HL-60 (cell line): ENCODE results near the gene RNLS.

Source experiments
- DNase-seq, 2 experiments: peaks; one replicate each; pipeline ENCODE4 v3.0.0-alpha.2; 2010 to 2020; ENCODE audit warnings: low read depth in 1 of 2, low spot score in 1 of 2
- H3K27ac ChIP-seq: fragments of 250-450 bp; sonication (Bioruptor Pico); replicated peaks from 2 replicates; pipeline ENCODE4 v1.5.1; 2020; ENCODE audit warnings: mild to moderate bottlenecking, moderate library complexity
- H3K27me3 ChIP-seq: fragments of 250-450 bp; sonication (Bioruptor Pico); 2 replicates; pipeline ENCODE4 v1.5.1; 2021; ENCODE audit warnings: mild to moderate bottlenecking, moderate library complexity; ENCODE audit not compliant: insufficient read depth, poor library complexity, severe bottlenecking
- H3K4me3 ChIP-seq: replicated peaks from 2 replicates; pipeline ENCODE4 v1.5.1; 2011; ENCODE audit warnings: mild to moderate bottlenecking, control low read depth, low read length; ENCODE audit not compliant: insufficient read depth
- GABPA ChIP-seq: IDR thresholded peaks from 2 replicates; pipeline ENCODE4 v1.6.1; 2012; ENCODE audit warnings: low read depth
- POLR2AphosphoS5 ChIP-seq: IDR thresholded peaks from 2 replicates; pipeline ENCODE4 v1.6.1; 2012; ENCODE audit warnings: low read depth
- REST ChIP-seq: IDR thresholded peaks from 2 replicates; pipeline ENCODE4 v1.6.1; 2012; ENCODE audit warnings: low read depth; ENCODE audit not compliant: insufficient replicate concordance
- SPI1 ChIP-seq: IDR thresholded peaks from 2 replicates; pipeline ENCODE4 v1.6.1; 2012; ENCODE audit warnings: low read depth, mild to moderate bottlenecking, borderline replicate concordance
- TF ChIP-seq, protein P1 (sequence below): IDR thresholded peaks from one replicate; pipeline ENCODE4 v1.5.1; 2011; ENCODE audit warnings: low read length, control low read depth, inconsistent platforms; ENCODE audit not compliant: insufficient read depth

Gene RNLS

DNA sequence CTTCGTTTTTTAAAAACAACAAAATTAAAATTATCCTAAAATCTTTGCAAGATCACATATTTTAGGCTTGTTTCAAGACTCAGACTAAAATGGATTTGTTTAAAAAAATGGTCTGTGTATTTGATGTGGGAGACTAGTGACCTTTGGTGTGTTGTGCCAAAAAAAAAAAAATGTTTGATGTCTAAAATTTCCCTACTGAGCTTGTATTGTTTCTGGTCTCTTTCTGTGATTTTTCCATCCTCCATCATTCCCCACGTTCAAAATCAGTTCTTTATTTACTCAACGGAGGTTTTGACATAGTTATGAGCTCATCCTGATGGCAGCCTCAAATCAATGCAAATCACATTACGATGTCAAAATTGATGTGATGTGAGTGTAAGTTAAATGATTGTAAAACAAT, 326.2 kb downstream of the RNLS start:
- H3K27ac ChIP-seq = no peak overlapping the region
- no peaks in the 10 kb centered on the region for H3K27me3 ChIP-seq
- H3K4me3 ChIP-seq = no peak overlapping the region
- DNase-seq = no peak
- no peak for TF ChIP-seq SPI1
- no peak for TF ChIP-seq REST
- TF ChIP-seq, protein P1, sequence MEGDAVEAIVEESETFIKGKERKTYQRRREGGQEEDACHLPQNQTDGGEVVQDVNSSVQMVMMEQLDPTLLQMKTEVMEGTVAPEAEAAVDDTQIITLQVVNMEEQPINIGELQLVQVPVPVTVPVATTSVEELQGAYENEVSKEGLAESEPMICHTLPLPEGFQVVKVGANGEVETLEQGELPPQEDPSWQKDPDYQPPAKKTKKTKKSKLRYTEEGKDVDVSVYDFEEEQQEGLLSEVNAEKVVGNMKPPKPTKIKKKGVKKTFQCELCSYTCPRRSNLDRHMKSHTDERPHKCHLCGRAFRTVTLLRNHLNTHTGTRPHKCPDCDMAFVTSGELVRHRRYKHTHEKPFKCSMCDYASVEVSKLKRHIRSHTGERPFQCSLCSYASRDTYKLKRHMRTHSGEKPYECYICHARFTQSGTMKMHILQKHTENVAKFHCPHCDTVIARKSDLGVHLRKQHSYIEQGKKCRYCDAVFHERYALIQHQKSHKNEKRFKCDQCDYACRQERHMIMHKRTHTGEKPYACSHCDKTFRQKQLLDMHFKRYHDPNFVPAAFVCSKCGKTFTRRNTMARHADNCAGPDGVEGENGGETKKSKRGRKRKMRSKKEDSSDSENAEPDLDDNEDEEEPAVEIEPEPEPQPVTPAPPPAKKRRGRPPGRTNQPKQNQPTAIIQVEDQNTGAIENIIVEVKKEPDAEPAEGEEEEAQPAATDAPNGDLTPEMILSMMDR = no peak
- no peak for TF ChIP-seq POLR2AphosphoS5
- TF ChIP-seq GABPA = no peak

GRCh38 chr10:88256013-88256680, 327.0 kb downstream of the RNLS start:
- no peak overlapping the region for H3K27ac ChIP-seq
- TF ChIP-seq, protein P1 = no peak
- TF ChIP-seq REST (no peak), POLR2AphosphoS5 (no peak), SPI1 (no peak), GABPA (no peak)

DNA sequence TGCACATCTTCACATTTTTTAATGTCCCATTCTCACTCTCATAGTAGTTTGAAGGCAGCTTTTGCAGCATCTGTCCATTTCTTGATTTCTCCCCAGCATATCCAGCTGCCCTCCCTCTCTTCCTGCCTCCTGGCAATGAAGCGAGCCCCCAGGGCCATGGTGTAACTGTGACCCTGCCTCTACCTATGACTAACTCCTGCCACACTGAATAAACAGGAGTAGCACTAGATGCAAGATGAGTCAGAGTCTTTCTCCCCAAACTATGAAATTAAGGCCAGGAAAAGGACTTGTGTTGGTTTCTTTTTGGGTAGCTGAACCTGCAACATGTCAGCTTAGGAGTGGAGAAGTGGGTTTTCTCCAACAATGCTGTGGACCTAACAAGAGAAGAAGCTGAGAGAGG, 329.0 kb downstream of the RNLS start:
- Histone ChIP-seq H3K27me3 (no peaks in the 10 kb centered on the region), H3K4me3 (no peak overlapping the region), H3K27ac (no peak overlapping the region)
- TF ChIP-seq POLR2AphosphoS5 (no peak), GABPA (no peak), REST (no peak), SPI1 (no peak)
- TF ChIP-seq, protein P1 = no peak
- DNase-seq = no peak

More at GRCh38 chr10:88256013-88256680, 327.0 kb downstream of the RNLS start:
- H3K27me3 ChIP-seq = no peaks in the 10 kb centered on the region
- DNase-seq = no peak
- H3K4me3 ChIP-seq = no peak overlapping the region
